COLO829 (cell line): Measurements from ENCODE around the gene XRCC4.

Experiments
- DNase-seq: peaks from one replicate; pipeline ENCODE4 v3.0.0; 2012; ENCODE audit warnings: low spot score

The XRCC4 gene

GRCh38 chr5:83071286-83072051 is 5.9 kb upstream of the XRCC4 start:
- DNase-seq = no peak

GRCh38 chr5:83072966-83073365 is 4.4 kb upstream of the XRCC4 start:
- DNase-seq = no peak

- DNase-seq = no peak
Measured at GRCh38 chr5:83077662-83078261, 415 bp downstream of the XRCC4 start.

- DNase-seq = no peak
Measured at GRCh38 chr5:83082750-83083149, 5.4 kb downstream of the XRCC4 start.

- DNase-seq = no peak
Measured at GRCh38 chr5:83084336-83084735, 7.0 kb downstream of the XRCC4 start.

GRCh38 chr5:83085106-83085505 is 7.8 kb downstream of the XRCC4 start:
- no peak for DNase-seq

- no peak for DNase-seq
Measured at GRCh38 chr5:83090169-83090568, 12.8 kb downstream of the XRCC4 start.

GRCh38 chr5:83092619-83093018 is 15.3 kb downstream of the XRCC4 start:
- no peak for DNase-seq

- DNase-seq = no peak
Measured at GRCh38 chr5:83093692-83094091, 16.3 kb downstream of the XRCC4 start.

GRCh38 chr5:83095163-83095956 is 18.0 kb downstream of the XRCC4 start:
- DNase-seq = no peak

GRCh38 chr5:83095957-83096539 is 18.7 kb downstream of the XRCC4 start:
- peak; percentile 38 for DNase-seq

GRCh38 chr5:83096660-83097339 is 19.5 kb downstream of the XRCC4 start:
- DNase-seq = no peak

- DNase-seq = no peak
Measured at GRCh38 chr5:83097689-83098231, 20.4 kb downstream of the XRCC4 start.

GRCh38 chr5:83099001-83099400 is 21.7 kb downstream of the XRCC4 start:
- DNase-seq = no peak

GRCh38 chr5:83099445-83099844 is 22.1 kb downstream of the XRCC4 start:
- DNase-seq = no peak

GRCh38 chr5:83101514-83101913 is 24.2 kb downstream of the XRCC4 start:
- no peak for DNase-seq

GRCh38 chr5:83102364-83102980 is 25.1 kb downstream of the XRCC4 start:
- no peak for DNase-seq

- DNase-seq = no peak
Measured at GRCh38 chr5:83104021-83104420, 26.7 kb downstream of the XRCC4 start.

GRCh38 chr5:83107692-83108420 is 30.5 kb downstream of the XRCC4 start:
- DNase-seq = no peak

GRCh38 chr5:83109380-83109779 is 32.0 kb downstream of the XRCC4 start:
- no peak for DNase-seq

GRCh38 chr5:83115816-83116215 is 38.5 kb downstream of the XRCC4 start:
- no peak for DNase-seq
